ENCODE measurements around the gene PRKAG2.

The PRKAG2 gene

GRCh38 chr7:151720280-151720679, 156.6 kb downstream of the PRKAG2 start:
- no peak for DNase-seq

DNA sequence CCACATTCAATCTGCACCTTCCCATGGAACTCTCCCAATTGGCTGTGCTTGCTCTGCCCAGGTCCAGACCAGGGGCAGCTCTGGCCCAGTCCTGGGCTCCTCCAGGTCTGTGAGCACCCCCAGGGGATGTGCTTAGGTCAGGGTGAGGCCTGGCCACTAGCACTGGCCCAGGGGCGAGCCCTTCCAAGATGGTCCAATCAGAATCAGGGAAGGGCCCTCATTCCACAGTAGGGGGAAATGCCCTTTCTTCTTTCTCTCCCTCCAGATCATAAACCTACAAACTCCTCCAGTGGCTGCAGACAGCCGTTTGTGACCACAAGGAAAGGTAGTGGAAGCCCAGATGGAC, 157.0 kb downstream of the PRKAG2 start:
- no peak for DNase-seq

GRCh38 chr7:151719031-151719896, 157.7 kb downstream of the PRKAG2 start:
- DNase-seq = no peak

DNA sequence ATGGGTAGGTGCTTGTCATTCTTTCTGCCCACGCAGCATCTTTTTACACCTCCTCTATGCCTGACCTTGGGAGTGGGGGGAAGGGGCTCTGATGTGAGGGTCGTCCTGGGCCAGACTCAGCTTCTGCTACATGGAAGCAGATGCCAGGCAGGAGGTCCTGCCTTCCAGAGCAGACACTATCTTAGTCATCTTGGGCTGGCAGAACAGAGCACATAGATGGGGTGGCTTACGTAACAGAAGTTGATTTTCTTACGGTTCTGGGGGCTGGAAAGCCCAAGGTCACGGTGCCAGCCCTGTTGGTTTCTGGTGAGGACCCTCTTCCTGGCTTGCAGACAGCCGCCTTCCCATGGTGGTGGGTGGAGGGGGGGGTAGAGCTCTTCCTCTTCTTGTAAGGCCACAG, 159.0 kb downstream of the PRKAG2 start:
- DNase-seq = no peak

- DNase-seq = no peak
These were observed 159.5 kb downstream of the PRKAG2 start for GRCh38 chr7:151717415-151717814.

DNA sequence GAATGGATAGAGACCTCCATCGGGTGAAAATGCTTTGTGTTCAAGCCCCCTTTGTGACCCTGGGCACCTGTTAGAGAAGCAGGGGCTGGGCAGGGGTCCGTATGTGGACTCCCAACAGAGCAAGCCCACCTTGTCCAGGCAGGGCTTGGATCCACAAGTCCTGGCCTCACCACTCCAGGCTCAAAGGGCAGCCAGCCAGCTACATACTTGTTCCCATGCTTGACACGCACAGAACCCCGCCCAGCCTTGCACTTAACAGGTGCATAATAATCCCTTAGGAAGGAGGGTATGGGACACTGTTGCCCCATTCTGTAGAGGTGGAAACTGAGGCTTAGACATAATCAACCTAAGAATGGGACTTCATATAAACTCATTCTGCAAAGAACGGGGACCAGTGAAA, 160.6 kb downstream of the PRKAG2 start:
- DNase-seq = no peak

- DNase-seq = no peak
These were observed 161.1 kb downstream of the PRKAG2 start for GRCh38 chr7:151715666-151716315.

GRCh38 chr7:151714201-151714600, 162.7 kb downstream of the PRKAG2 start:
- no peak for DNase-seq

DNA sequence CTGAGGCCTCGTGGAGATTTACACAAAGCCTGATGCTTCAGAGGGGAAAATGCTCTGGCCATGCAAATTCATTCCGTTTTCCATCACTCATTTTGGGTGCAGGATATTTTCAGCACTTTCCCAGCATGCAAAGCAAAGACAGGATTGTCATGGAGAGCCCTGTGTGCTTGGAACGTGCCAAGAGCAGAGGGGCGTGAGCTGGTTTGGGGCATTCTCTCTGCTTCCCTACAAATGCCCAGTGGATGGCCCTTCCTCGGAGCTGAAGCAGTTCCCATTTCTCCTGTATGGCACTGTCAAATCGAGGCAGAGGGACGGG, 164.1 kb downstream of the PRKAG2 start:
- no peak for DNase-seq

DNA sequence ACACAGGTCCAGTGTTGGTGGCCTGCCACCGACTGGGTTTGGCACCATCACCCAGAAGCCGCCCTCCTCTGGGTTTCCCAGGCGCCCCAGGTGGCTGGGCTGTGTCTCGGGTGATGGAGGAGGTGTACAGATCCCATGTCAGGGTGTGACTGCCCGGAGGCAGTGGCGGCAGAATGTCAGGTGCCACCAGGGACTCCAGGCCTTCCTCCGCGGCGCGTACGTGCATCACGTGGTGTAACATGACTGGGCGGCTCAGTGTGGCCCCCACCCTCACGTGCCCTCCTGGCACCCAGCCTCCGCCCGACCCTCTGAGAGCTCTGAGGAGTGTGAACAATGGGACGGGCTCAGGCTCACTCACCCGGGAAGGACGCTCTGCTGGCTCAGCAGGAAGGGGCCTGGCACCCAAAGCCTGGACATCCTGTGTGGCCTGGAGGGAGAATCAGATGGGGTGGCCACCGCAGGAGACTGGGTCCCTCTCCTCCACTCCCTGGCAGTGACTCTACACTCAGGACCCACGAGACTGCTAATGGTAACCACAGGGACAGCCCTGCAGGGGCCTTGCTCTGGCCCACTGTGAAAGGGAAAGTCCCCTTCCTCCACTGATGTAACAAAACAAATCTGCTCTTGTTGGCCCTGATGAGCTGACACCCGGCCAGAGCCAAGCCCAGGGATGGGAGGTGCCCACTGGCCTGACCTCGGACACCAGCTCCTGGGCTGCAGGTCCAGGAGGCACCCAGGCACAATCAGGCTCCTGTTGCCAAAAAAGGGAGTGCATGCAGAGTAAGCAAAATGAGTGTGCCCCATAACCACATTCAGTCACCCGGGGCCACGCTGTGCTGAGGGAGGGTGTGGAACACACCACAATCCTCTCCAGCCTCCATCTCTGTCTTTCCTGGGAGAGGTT, 164.8 kb downstream of the PRKAG2 start:
- DNase-seq = no peak

DNA sequence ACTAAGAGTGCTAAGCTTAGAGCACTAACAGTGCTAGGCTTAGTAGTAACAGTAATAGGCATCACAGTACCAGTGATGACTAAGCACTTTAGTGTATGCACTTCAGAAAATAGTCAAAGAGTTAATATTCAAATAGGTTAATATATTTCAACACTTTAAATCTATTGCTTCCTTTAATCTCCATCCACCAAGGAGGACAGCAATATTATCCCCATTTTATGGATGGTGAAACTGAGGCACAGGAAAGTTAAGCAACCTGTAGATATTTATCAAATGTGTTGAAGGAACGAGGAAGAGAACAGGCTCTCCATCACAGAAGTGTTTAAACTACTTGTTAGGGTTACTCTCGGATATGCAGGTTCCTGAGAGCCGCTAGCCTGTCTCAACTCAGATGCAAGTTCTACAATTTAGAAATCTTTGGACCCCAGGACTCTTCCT, 165.5 kb downstream of the PRKAG2 start:
- DNase-seq = no peak

DNA sequence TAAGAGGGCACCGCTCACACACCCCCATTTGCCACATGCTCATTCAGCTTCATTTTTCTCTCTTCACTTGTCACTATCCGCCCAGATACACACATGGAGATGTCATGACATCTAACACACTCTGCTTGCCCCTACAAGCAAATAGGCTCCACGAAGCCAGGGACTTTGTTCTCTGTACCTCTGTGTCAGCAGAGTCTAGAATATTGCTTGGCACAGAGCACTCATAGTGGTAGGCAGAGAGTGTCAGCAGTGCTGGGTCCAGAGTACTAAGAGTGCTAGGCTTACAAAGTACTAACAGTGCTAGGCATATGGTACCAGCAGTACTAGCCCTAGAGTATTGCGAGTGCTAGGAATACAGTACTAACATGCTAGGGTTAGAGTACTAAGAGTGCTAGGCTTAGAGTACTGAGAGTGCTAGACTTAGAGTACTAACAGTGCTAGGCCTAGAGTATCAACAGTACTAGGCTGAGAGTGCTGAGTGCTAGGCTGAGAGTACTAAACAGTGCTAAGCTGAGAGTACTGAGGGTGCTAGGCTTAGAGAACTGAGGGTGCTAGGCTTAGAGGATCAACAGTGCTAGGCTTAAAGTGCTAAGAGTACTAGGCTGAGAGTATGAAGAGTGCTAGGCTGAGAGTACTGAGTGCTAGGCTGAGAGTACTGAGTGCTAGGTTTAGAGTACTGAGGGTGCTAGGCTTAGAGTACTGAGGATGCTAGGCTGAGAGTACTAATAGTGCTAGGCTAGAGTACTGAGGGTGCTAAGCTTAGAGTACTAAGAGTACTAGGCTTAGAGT, 166.1 kb downstream of the PRKAG2 start:
- DNase-seq = no peak

DNA sequence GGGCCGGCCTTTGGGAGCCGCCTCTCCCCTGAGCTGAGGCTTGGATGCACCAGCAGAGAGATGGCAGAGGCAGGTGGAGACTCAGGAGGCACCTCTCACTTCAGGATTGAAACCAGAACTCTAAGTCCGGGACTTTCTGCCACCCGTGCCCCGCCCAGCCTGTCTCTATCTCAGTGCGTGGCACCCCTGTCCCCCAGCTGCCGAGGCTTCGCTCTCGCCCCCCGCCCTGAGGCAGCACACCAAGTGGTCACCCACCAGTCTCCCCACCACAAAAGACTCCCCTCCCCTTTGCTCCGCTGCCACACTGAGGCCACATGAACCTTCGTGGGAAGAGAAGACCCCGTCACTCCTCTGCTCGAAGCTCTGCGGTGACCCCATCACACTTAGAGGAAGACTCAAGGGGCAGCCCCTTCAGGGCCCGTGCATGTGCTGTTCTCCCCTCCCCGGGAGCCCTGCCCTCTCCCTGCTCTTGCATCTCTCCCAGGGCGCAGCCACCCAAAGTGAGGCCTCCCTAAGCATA, 166.7 kb downstream of the PRKAG2 start:
- DNase-seq = no peak

DNA sequence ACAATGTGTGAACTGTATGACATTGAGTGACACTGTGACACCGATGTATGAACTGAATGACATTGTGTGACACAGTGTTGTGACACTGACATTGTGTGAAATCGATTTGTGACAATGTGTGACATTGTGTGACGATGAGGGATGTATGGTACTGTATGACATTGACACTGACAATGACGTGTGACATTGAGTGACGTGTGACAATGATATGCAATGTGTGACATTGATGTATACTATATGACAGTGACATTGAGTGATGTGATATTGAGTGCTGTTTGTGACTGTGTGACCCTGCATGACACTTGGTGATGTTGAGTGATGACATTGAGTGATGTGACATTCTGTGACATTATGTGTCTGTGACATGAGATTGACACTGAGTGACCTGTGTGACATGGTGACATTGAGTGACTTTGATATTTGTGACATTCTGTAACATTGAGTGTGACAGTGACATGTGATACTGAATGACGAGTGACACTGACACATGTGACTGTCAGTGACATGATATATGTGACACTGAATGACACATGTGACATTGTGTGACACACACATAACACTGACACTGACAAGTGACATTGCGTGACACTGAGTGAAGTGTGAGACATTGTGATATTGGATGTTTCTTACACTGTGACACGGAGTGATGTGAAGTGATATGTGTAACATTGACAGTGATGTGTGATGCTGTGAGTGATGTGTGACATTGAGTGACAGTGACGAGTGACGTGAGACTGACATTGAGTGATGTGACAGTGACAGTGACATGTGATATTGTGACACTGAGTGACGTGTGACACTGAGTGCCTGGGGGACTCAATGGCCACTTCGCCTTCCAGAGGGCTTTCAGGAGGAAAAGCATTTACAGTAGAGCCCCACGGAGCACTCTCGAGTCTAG, 167.5 kb downstream of the PRKAG2 start:
- no peak for DNase-seq

DNA sequence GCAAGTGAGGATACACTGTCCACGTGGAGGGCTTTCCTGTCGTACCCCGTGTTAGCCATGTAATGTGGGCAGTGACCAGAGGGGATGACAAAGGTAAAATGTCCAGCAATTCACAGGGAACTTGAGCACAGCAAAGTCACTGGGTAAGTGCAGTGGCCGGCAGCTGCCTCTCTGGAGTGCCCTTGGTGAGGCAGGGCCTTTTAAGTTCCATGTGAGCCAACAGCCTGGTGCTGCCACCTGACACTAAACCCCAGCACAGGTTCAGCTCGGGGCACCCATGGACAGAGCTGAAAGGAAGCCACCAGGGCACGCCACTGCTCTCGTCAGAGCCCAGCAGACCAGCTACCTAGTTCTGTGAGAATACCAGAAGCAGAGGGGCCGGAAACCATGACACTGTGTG, 168.3 kb downstream of the PRKAG2 start:
- DNase-seq = no peak

DNA sequence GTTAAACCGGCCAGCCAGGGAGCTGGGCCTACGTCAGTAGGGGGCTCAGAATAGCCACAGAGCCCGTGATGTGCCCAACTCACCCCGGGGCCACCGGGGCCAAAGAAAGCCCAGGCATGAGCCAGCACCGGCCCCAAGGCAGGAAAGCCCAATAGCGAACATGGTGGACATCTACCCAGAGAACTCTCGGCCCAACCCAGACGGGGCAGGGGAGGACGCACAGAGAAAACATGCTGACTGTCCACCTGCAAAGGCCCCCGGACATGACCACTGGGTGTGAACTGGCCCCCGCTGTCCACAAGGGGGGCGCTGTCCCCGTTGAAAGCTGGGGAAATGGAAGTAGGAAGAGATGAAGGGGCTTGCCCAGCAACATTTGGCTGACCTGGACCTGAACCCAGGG, 169.2 kb downstream of the PRKAG2 start:
- DNase-seq = no peak

- DNase-seq = no peak
These were observed 169.8 kb downstream of the PRKAG2 start for GRCh38 chr7:151707105-151707469.

- no peak for DNase-seq
These were observed 170.4 kb downstream of the PRKAG2 start for GRCh38 chr7:151706277-151707104.

DNA sequence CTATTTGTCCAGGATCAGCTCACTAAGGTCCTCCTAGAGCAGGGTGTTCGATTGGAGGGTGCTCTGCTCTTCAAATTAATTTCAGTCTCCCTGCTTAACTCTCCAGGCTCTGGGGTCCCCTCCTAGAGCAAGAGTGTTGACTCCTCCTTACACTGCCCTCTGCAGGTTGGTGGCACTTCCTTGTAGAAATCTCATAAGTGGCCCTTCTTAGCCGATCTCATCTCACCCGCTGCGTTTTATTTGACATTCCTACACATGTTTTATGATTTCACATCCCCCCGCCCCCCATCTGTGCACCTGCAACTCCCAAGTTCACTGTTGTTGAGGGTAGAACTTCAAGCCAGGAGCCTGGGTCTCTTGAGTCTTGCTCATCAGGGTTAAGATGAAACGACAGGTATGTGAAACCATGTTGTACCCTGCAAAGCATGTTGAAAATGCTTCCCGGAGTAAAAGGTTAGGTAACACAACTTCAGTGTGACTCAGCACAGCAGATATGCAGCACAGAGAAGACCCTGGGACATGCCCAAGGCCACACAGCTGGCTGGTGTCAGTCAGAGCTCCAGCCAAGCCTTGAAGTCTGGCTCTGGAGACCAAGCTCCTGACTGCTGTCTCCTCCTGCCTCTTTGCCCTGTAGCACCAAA, 171.2 kb downstream of the PRKAG2 start:
- DNase-seq = no peak

Data from right forelimb (tissue), 1 donor.